Muscle of back (tissue), 11 donors: ENCODE data around the gene MTA1. TPM values are rescaled to one million over a fixed set of nuclear protein-coding genes. Genes with fewer than 3 reads are reported as not detected.

Source experiments
- DNase-seq, 3 donors: peaks; one replicate each; pipeline versions ENCODE4 v3.0.0 to v3.0.0-alpha.2; 2013
- polyA plus RNA-seq, 10 donors: library from polyadenylated mRNA; unstranded; fragments of 120-200 nt; gene quantifications; one replicate each; pipeline ENCODE4 v1.2.1, GENCODE V29; 2013; ENCODE audit not compliant: insufficient read length in 10 of 10

Gene MTA1
- polyA plus RNA-seq, 10 donors: 53.6 to 88.0 (median 77.0) TPM

DNA sequence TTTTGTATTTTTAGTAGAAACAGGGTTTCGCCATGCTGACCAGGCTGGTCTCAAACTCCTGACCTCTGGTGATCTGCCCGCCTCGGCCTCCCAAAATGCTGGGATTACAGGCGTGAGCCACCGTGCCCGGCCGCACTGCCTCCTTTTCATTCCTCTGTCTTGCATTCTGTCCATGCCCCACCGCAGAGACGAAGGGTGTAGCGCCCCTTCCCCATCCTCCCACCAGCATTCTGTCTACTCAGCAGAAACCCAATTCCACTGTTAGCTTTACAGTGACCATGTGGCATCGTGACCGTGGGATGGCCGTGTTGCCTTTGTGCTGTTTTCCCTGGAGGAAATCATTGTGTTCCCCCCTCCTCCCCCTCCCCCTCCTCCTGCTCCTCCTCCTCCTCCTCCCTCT lies 11.0 kb upstream of the MTA1 start:
- no peak for DNase-seq

DNA sequence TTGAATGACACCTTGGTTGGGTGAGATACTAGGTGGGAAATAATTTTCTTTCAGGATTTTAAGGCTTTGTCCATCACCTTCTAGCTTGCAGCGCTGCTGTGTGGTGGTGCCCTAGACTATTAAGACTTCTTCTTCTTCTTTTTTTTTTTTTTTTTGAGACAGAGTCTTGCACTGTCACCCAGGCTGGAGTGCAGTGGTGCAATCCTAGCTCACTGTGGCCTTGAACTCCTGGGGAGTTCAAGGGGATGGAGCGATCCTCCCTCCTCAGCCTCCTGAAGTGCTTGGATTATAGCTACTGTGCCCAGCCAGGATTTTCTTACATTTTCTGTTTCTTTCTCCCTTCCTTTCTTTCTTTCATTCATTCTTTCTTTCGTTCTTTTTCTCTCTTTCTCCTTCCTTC lies 10.3 kb upstream of the MTA1 start:
- no peak for DNase-seq

DNA sequence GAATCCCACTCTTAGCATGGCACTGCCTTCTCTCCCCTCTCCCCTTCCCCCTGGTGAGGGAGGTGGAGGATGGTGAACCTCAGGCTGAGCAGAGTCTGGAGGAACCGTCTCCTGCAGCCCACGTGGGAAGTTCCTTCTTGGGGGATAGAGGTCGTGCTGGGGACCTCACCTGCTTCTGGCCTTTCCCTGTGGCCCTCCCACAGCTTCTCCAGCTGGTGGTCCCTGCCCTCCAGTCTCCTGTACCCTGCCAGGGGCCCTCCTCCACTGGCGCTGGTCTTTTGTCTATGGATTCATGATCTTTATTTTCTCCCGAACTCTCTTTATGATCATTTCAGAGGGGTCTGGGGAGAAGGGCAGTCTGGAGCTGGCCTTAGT lies 9.0 kb upstream of the MTA1 start:
- DNase-seq: no peak

DNA sequence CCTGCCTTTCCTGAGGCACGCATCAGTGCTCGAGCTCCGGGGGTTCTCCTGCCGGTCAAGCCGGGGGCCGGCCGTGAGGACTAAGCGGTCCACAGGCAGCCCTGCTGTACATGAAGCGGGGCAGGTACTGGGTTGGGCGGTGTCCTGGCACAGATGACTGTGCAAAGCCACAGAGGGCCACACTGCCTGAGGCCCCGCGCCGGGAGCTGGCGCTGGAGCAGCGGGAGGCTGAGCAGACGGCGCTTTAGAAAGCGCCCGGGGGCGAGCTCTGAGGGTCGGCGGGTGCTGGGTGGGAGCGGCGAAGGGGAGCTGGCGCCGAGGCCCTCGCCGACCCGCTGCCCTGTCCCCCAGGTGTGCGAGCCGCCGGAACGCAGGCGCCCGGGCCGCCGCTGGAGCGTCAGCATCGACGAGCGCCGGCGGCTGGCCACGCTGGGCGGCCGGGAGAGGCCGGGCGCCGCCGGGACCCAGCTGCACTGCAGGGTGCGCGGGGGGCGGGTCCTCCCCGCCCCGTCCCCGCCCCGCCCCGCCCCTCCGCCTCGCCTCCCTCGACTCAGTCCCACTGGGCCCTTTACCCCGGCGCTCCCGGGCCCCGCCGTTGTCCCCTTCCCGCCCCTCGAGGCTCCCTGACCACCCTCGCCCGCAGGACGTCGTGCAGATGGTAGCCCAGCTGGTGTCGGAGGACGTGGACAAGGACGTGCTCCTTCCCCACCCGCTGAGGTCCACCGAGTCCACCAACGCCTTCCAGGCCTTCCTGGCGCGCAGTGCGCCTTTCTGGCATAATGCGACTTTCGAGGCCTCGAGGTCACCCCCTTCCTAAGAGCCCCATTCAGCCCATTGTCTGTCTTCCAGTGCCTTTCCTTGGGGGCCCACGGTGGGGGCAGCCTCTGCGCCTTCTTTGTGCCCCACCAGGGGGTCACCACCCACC lies 8.3 kb upstream of the MTA1 start:
- peak in 1 of 3 donors; percentile 58 for DNase-seq

DNA sequence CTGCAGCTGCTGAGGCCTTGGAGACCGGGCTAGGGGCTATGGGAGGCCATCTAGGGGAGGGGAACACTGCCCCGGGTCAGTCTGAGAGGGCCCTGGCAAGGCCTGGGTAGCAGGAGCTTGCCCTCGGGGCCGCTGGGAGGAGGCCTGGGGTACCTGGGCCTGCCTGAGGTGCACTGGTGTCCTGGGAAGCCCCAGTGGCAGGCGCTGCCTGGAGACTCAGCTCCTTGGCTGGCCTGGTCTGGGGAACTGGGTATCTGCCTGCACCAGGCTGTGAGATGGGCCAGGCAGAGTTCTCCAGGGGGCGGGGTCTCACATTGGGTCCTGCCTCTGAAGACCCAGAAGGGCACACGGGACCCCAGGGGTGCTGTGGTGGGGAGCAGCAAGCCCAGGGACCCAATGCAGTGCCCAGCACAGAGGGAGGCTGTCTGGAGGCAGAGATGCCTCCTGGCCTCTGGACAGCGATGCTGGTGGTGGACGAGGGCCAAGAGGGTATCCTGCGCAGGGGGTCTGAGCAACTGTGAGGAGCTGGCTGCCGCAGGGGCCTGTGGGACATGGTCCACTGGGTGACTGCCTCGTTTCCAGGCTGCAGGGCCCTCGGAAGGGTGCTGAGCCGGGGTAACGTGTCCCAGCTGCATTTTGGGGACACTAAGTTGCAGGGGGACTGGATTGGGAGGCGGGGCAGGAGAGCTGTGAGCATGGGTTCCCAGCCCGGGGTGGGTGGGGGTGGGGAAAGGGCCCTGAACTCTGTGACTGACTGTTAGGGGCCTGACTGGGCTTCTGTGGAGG lies 7.4 kb upstream of the MTA1 start:
- DNase-seq: no peak

DNA sequence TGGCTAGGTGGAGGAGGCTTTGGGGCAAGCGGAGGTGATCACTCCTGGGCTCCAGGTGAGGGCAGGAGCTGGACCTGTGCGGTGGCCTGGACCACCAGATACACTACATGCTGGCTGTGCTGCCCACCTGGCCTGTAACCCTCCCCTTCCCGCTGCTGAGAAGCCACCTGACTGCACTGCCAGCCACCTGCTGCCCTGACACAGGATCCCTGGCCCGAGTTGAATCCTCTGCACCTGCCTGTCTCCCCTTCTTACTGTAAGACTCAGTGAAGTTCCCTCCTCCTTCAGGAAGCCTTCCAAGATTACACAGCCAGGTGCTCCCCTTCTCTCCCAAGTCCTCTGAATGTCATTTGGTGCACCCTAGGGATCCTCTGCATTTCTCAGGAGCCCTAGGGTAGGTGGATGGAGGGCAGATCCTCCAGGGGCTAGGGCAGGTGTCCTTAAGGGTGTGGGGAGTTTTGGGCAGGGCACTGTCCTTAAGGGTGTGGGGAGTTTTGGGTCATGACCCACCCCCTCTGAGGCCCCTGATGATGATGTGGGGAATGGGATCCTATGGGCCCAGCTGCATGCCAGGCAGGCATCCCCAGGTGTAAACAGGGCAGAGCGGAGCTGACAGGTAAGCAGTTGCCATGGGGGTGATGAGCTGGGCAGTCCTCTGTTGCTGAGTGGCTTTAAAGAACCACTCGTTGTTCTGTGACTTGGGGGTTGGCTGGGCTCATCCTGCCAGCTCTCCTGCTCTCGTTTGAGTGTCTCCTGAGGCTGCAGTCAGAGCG lies 6.7 kb upstream of the MTA1 start:
- no peak for DNase-seq

DNA sequence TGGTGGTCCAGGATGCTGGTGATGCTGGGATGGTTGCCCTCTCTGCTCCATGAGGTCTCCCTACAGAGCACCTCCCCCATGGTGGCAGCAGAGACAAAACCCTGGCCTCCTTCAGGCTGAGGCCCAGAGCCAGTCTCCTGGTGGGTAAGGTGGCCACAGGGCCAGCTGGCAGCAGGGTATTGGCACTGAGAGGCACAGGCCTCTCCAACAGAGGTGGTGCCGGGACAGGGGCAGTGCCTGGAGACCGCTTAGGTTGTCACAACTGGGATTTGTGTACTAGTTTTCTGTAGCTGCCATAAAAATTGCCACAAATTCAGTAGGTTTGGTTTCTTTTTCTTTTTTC lies 6.1 kb upstream of the MTA1 start:
- DNase-seq: no peak

DNA sequence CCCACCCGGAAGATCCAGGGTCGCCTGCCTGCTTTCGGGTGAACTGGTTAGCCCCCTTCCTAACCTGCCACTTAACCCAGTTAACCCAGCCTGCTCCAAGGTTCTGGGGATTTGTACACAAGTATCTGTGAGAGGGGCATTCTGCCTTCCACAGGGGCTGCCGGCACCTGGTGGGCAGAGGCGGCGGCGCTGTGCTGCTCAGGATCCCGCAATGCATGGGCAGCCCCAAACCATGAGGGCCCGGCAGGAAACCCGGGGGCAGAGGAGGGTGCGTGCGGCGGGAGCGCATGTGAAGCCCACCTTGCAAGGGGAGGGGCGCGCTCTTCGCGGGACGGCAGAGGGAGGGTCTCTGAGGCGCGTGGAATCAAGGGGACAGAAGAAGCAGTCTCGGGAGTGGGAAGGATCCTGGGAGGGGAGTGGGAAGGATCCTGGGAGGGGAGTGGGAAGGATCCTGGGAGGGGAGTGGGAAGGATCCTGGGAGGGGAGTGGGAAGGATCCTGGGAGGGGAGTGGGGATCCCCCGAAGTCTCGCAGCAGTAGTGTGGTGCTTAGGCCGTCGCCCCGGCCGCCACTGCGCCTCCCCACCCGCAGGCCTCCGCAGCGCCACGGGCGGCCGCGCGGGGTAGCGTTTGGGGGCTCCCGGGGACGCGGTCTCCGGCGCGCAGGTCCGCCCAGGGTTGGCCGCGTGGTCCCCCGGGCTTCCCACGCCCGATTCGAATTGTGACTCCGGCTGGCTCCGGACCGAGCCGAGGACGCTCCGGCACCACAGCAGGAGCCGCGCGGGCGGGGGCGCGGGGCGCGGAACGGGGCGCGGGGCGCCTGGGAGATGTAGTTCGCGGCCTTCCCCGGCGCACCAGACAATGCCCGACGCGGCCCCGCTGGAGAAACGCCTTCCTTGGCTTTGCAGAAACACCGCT lies 4.9 kb upstream of the MTA1 start:
- DNase-seq: peak; percentile 59 to 92 (median 77)

DNA sequence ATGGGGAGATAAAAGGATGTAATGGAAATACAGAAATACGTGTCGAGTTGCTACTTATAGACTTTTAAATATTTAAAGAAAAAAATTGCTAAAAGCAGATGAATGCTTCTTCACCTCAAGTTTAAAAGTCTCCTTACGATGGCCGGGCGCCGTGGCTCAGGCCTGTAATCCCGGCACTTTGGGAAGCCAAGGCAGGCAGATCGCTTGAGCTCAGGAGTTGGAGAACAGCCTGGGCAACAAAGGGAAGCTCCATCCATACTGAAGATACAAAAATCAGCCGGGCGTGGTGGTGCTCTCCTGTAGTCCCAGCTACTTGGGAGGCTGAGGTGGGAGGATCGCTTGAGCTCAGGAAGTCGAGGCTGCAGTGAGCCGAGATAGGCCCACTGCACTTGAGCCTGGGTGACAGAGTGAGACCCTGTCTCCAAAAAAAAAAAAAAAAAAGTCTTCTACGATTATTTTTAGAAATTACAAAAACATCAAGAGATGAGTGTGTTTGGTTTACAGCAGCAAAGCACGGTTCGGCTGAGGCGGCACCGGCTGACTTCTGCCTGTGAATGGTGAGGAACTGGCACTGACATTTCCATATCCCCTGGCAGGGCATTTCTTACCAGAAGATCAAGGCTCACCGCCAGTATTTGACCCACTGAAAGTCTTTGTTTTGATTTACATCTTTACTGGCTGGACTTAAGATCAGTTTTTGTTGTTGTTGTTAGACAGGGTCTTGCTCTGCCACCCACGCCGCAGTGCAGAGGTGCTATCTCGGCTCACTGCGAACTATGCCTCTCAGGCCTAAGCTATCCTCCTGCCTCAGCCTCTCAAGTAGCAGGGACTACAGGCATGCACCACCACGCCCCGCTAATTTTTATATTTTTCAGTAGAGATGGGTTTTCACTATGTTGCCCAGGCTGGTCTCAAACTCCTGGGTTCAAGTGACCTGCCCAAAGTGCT lies 3.9 kb upstream of the MTA1 start:
- DNase-seq: no peak

DNA sequence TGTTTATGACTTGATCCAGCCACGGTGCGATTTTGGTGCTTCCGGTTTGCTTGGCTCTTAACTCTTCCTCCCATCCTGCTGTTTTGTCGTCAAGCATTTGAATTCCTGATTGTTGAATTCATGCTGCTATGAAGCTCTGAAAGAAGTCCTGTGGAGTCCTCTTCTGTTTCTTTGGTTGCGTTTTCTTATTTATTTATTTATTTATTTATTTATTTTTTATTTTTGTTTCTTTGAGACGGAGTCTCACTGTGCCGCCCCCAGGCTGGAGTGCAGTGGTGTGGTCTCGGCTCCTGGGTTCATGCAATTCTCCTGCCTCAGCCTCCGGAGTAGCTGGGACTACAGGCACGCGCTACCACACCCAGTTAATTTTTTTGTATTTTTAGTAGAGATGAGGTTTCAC lies 3.0 kb upstream of the MTA1 start:
- DNase-seq: no peak

DNA sequence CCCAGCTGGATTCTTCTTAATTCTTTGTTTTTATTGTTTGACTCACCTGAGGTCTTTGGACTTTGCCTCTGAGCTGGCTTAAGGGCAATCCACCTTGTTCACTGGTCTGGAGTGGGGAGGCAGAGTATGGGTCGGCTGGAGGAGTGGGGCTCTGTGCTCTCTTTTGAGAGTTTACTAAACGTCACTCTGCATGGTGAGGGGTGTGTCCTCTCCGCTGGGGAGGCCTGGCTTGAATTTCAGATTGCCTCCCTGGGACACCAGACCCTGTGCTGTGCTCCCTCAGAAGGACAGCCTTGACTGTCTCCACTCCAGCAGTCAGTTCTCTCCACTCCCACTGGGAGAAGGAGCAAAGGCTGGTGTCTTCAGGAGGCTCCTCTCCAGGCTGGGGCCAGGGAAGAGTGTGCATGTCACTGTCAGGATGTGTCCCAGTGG lies 1.9 kb upstream of the MTA1 start:
- no peak for DNase-seq

DNA sequence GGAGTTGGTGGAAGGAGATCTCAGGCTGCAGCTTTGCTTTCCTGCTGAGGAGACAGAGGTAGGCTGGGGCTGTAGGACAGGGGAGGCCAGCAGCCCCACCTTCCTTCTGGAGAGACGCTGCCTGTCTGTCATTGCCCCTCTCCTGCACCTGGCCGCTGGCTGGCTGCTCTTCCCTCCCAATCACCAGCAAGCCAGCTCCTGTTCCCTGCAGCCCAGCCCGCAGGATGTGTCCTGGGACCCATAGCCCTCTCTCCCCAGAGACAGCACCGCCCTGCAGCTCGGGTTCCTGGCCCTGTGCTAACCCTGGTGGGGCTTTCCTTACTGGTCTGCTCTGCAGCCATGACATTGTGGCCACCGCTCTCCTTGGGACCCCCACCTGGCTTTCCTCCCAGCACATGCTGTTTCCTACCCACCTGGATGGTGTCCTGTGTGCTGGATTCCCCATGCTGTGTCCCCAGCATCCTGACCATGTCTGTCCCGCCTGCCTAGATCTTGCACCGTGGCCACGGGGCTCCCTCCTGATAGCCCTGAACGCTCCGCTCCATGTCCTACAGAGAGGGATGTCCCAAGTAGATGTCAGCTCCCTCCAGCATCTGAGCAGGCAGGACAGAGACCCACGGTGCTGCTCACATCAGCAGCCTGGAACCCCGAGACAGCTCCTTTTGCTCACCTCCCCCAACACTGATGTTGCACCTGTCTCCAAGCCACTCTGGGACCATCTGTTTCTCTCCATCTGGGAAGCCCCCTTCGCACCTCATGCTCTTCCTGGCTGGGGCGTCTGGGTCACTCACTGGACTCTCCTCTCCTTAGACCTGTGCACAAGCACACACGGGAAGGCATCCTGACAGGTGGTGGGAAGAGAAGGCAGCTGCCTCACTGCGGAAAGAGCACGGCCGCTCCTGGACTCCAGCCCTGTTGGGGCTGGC lies 1.1 kb upstream of the MTA1 start:
- DNase-seq: peak in 1 of 3 donors; percentile 24

DNA sequence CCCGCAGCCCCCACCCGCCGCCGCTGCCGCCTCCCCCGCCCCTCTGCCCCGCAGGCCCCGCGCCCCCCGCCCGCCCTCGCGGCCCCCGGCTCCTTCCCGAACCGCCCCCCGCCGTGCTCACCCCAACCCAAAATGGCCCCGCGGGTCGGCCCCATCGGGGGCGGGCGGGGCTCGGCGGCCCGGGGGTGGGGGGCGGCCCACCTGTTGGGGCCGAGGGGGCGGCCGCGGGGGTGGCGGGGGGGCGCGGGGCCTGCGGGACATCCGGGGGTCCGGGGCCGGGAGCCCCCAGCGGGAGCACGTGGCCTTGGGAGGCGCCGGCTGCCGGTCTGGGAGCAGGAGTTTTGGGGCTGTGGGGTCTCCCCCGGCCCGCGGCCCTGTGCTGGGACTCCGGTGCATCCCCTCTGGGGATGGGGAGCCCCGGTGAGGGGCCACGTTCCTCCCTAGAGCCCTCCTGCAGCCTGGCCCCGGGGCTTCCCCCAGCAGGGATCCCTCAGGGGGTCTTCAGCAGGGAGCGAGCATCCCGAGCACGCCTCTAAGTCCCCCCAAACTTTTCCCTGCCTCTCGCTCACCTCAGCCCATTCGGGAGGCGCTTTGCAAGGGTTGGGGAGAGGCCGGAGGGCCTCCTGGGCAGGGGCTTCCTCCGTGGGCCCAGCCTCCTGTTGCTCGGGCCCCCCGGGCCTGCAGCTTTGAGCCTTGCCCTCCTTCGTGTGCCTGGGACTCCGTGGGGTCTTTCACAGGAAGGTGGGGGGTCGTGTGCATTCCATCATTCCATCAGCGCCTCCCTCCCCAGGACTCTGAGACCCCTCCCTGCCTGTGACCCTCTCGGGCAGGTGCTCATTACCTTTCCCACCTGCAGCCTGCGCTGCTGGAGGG lies 710 bp downstream of the MTA1 start:
- no peak for DNase-seq

DNA sequence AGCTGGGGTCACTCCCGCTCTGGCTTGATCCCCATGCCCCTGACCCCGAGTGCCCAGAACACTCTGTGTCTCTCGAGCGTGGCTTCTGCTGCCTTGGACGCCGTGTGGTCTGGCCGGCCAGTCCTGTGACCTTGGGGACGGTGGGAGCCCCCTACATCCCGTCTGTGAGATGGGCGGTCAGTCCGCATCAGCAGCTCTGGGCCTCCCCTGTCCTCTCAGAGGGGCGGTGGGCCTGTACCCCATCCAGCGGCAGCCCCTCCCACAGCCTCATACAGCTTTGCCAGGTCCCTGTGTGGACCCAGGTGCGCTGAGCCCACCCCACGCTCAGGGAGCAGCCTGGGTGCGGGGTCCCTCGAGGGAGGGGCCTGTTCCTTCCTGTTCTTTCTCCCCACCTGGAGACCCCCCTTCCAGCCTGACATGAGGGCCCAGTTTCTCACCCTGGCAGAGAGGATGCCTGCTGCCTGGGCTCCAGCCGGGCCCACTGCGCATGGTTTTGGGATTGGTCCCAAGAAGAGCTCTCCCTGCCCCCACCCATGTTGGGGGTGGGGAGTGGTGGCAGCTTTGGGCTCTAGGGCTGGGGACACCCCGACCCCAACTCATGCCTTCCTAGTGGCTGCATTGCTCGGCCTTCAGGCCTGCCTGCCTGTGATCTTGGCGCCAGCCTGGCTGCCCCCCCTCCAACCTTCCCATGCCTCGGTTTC lies 1.5 kb downstream of the MTA1 start:
- DNase-seq: no peak

DNA sequence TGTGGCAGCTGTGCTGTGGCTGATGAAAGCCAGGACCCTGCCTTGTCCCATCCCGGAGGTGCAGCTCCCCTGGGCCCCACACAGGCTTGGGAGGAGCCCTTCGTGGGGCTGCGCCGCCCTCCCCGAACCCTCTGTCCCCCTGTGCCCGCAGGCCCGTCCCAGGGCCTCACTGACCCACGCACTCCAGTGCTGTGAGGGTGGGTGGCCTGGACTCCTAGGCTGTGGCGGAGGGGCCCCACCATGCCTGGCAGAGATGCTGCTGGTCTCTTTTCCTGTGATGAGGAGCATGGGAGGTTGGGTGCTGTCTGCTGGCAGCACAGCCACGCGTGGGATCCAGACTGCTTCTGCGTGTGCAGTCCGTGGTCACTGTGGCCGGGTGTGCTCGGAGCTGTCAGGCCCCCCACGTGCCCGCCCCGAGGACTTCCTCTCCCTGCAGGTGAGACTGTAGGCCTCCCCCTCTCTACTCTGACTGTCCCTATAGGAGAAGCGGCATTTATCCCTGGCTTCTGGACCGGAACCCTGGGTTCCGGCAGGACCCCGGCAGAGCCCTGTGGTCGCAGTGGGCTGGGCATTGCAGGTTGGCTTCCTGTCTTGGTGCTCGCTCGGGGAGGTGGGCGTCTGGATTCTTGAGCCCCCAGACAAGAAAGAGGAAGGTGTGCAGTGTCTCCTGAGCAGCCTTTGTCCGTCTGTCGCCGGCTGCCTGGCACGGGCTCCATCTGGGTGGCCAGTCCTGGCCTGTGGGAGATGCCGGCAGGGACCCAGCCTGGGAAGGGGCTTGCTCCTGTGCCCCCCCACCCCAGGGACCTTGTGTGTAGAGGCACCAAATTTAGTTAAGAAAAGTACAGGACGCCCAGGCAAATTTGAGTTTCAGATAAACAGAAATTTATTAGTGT lies 2.3 kb downstream of the MTA1 start:
- DNase-seq: no peak
